ENCODE measurements around the gene GNPTAB.

DNA sequence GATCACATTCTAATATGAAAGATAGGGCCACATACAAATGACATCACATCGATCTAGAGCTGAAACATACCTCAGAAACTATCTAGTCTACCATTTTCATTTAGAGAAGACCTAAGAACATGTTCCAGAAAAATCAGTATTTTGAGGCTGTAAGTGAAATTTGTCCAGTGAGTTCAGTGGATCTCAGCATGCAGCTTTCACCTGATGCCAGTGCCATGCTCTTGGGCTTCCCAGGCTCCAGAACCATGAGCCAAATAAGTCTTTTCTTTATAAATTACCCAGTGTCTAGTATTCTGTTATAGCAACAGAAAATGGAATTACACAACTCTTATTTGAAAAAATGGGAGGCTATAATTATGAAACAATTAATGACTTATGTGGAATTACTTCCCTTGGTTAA lies 124.4 kb downstream of the GNPTAB start:
- TF ChIP-seq, protein P1, sequence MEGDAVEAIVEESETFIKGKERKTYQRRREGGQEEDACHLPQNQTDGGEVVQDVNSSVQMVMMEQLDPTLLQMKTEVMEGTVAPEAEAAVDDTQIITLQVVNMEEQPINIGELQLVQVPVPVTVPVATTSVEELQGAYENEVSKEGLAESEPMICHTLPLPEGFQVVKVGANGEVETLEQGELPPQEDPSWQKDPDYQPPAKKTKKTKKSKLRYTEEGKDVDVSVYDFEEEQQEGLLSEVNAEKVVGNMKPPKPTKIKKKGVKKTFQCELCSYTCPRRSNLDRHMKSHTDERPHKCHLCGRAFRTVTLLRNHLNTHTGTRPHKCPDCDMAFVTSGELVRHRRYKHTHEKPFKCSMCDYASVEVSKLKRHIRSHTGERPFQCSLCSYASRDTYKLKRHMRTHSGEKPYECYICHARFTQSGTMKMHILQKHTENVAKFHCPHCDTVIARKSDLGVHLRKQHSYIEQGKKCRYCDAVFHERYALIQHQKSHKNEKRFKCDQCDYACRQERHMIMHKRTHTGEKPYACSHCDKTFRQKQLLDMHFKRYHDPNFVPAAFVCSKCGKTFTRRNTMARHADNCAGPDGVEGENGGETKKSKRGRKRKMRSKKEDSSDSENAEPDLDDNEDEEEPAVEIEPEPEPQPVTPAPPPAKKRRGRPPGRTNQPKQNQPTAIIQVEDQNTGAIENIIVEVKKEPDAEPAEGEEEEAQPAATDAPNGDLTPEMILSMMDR (conservative IDR thresholded peaks at IDR 0.05 in 1 of 2, IDR thresholded peaks at IDR 0.05 in 1 of 2; ENCODE audit: extremely low read depth in 1 of 2, insufficient read depth in 1 of 2, low read depth in 1 of 2, low read length in 2 of 2), result no peak
- no peak for TF ChIP-seq EZH2 (IDR thresholded peaks at IDR 0.05; ENCODE audit: borderline replicate concordance, low read length)

Data from mammary epithelial cell (primary cell).